Measurements from ENCODE around the gene SLK.

SLK gene

GRCh38 chr10:103932271-103932670, 34.7 kb upstream of the SLK start:
- TF ChIP-seq POLR2AphosphoS5 (IDR thresholded peaks at IDR 0.05; ENCODE audit: low read depth, low read length): no peak
- no peak for TF ChIP-seq TAF1 (IDR thresholded peaks at IDR 0.05; ENCODE audit: borderline replicate concordance, insufficient read depth, low read length)
- TF ChIP-seq REST (IDR thresholded peaks at IDR 0.05; ENCODE audit: insufficient read depth in 1 of 2, low read depth in 2 of 2, low read length in 2 of 2): no peak
- TF ChIP-seq FOXP2 (optimal IDR thresholded peaks at IDR 0.05; ENCODE audit: borderline replicate concordance, extremely low read depth, extremely low read length, insufficient read depth): no peak

- TF ChIP-seq FOXP2 (optimal IDR thresholded peaks at IDR 0.05; ENCODE audit: borderline replicate concordance, extremely low read depth, extremely low read length, insufficient read depth): no peak
- TF ChIP-seq POLR2AphosphoS5 (IDR thresholded peaks at IDR 0.05; ENCODE audit: low read depth, low read length): no peak
- TF ChIP-seq REST (IDR thresholded peaks at IDR 0.05; ENCODE audit: insufficient read depth in 1 of 2, low read depth in 2 of 2, low read length in 2 of 2): no peak
- TF ChIP-seq SIN3A (IDR thresholded peaks at IDR 0.05; ENCODE audit: borderline replicate concordance, insufficient read depth, low read length): no peak
- TF ChIP-seq TAF1 (IDR thresholded peaks at IDR 0.05; ENCODE audit: borderline replicate concordance, insufficient read depth, low read length): no peak
These were observed 34.0 kb upstream of the SLK start for GRCh38 chr10:103932971-103933370.

- TF ChIP-seq SIN3A (IDR thresholded peaks at IDR 0.05; ENCODE audit: borderline replicate concordance, insufficient read depth, low read length) (no peak), TAF1 (IDR thresholded peaks at IDR 0.05; ENCODE audit: borderline replicate concordance, insufficient read depth, low read length) (no peak), POLR2AphosphoS5 (IDR thresholded peaks at IDR 0.05; ENCODE audit: low read depth, low read length) (no peak), REST (IDR thresholded peaks at IDR 0.05; ENCODE audit: insufficient read depth in 1 of 2, low read depth in 2 of 2, low read length in 2 of 2) (no peak), FOXP2 (optimal IDR thresholded peaks at IDR 0.05; ENCODE audit: borderline replicate concordance, extremely low read depth, extremely low read length, insufficient read depth) (no peak)
These were observed 33.3 kb upstream of the SLK start for GRCh38 chr10:103933557-103934121.

GRCh38 chr10:103934308-103934707, 32.6 kb upstream of the SLK start:
- no peak for TF ChIP-seq TAF1 (IDR thresholded peaks at IDR 0.05; ENCODE audit: borderline replicate concordance, insufficient read depth, low read length)
- TF ChIP-seq SIN3A (IDR thresholded peaks at IDR 0.05; ENCODE audit: borderline replicate concordance, insufficient read depth, low read length): no peak
- TF ChIP-seq REST (IDR thresholded peaks at IDR 0.05; ENCODE audit: insufficient read depth in 1 of 2, low read depth in 2 of 2, low read length in 2 of 2): no peak
- no peak for TF ChIP-seq POLR2AphosphoS5 (IDR thresholded peaks at IDR 0.05; ENCODE audit: low read depth, low read length)
- TF ChIP-seq FOXP2 (optimal IDR thresholded peaks at IDR 0.05; ENCODE audit: borderline replicate concordance, extremely low read depth, extremely low read length, insufficient read depth): no peak

GRCh38 chr10:103936022-103936421, 30.9 kb upstream of the SLK start:
- TF ChIP-seq TAF1 (IDR thresholded peaks at IDR 0.05; ENCODE audit: borderline replicate concordance, insufficient read depth, low read length) (no peak), POLR2AphosphoS5 (IDR thresholded peaks at IDR 0.05; ENCODE audit: low read depth, low read length) (no peak), SIN3A (IDR thresholded peaks at IDR 0.05; ENCODE audit: borderline replicate concordance, insufficient read depth, low read length) (no peak), REST (IDR thresholded peaks at IDR 0.05; ENCODE audit: insufficient read depth in 1 of 2, low read depth in 2 of 2, low read length in 2 of 2) (no peak), FOXP2 (optimal IDR thresholded peaks at IDR 0.05; ENCODE audit: borderline replicate concordance, extremely low read depth, extremely low read length, insufficient read depth) (no peak)

Measured in PFSK-1 (cell line).